Hematopoietic multipotent progenitor cell treated with erythropoietin and hydrocortisone succinate and interleukin-3 and kit ligand, for 8 days (in vitro differentiated cells): ENCODE results near the gene CMAS.
A peak's percentile ranks its signal among the peaks of the same experiment; 100 is the strongest.
"Not testable (repeated sequence)": the region's sequence is repeated elsewhere in the genome, so short reads cannot be mapped to it uniquely, and the experiment has no call there.

Experiments
- DNase-seq: peaks from one replicate; pipeline ENCODE4 v3.0.0-alpha.2; 2015

CMAS gene

DNA sequence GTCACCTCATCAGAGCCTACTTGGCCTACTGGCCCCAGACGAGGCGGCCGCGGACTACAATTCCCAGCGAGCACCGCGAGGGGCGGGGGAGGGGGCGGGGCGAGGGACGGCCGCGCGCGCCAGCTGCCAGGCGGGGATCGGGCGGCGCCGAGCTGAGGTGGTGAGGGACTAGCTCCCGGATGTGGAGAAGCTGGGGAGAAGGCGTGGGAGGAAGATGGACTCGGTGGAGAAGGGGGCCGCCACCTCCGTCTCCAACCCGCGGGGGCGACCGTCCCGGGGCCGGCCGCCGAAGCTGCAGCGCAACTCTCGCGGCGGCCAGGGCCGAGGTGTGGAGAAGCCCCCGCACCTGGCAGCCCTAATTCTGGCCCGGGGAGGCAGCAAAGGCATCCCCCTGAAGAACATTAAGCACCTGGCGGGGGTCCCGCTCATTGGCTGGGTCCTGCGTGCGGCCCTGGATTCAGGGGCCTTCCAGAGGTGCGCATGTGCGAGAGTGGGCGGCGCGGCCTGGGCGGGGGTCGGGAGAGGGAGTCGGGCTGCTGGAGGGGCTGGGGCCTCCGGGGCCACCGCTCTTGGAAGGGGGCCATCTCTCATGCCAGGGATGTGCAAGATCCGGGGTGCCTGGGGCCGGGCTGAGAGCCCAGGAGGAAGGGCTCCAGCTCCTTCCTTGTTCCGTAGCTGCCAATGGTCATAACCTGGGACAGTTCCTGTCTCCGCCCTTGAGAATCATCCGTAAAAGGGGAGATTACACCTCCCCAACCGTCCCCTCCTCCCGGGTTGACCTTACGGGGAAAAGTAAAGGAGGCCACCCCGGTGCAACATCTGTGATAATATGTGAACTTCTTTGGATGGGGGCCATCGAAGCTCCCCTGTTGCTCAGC, at the start of gene CMAS:
Gene CMAS (plus strand): TSS at position 129 of the 878 bp plus-strand sequence. CDS start 86 bp downstream, at position 215.
- peak; percentile 98 for DNase-seq

DNA sequence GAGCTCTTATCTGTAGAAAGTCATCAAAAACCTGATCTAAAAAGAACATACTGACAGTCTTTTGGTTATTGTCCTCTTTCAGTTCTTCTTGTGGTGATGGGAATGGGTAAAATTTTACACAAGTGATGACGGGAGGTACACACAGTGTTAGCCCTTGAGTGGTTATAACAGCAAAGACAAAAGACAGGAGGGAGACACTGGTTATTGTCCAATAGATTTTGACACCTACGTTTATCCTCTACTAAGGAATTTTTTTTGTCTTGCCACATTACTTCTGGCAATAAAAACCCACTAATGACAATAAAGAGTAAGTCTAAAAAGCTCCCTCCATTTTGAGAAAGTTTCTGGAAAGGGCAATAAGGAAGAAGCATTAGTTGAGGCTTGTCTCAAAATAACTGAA, 47.7 kb upstream of the CMAS start:
- no peak for DNase-seq

DNA sequence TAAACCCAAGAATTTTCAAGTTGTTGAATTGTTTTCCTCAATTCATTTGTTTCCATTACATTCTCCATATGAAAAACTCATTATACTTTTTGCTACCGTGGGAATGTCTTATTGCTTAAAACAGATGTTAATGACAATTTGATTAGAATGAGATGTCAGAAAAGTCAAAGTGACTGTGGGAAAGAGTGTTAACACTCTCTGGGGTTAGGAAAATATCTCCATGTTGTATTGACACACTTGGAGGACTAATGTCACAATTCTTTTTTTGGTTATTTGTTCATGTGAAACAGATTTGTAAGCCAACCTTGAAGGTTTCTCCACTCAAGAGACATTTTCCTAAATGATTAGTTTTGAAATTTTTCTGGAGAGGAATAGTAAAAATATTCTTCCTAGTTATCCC, 47.2 kb upstream of the CMAS start:
- no peak for DNase-seq

- no peak for DNase-seq
Measured at GRCh38 chr12:22002430-22002829, 43.6 kb upstream of the CMAS start.

GRCh38 chr12:22007794-22008193, 38.2 kb upstream of the CMAS start:
- not testable (repeated sequence) for DNase-seq

GRCh38 chr12:22008196-22008595, 37.8 kb upstream of the CMAS start:
- DNase-seq = no peak

DNA sequence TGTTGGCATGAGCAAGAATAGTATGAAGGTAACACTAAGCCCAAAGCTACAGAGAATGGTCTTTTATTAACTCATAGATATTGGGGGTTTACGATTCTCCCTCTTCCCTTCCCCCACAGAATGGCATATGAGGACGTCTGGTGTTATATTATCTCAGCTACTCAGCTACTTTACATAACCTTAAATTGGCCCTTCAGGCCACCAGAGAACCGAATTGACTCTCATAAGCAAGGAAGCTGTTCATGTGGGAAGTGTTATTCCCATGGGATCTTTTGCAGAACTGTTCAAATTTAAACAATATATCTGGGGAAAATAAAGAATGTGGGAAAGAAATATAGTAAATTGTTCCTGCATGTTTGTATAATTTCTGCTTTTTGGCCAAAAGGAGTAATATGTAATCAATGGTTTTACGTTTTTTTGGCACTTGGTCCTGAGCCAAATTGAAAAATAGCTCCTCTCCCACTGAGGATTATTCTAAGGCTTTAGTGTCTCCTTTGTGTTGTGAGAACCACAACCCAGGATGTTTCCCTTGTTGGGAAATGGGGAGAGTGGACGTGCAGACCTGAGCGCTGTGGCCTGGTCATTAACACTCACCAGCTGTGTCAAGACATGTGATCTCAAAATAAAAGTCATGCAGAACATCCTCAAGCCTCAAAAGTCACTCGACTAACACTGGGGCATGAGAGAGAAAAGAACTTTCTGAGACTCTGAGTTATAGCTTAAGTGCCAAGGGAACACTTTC, 31.8 kb upstream of the CMAS start:
- no peak for DNase-seq

GRCh38 chr12:22014783-22015144, 31.3 kb upstream of the CMAS start:
- no peak for DNase-seq

- no peak for DNase-seq
Measured at GRCh38 chr12:22016982-22017381, 29.0 kb upstream of the CMAS start.

- peak; percentile 15 for DNase-seq
Measured at GRCh38 chr12:22018860-22019259, 27.2 kb upstream of the CMAS start.

GRCh38 chr12:22023489-22023888, 22.5 kb upstream of the CMAS start:
- not testable (repeated sequence) for DNase-seq

- no peak for DNase-seq
Measured at GRCh38 chr12:22029491-22029890, 16.5 kb upstream of the CMAS start.

- DNase-seq = no peak
Measured at GRCh38 chr12:22029991-22030390, 16.0 kb upstream of the CMAS start.

DNA sequence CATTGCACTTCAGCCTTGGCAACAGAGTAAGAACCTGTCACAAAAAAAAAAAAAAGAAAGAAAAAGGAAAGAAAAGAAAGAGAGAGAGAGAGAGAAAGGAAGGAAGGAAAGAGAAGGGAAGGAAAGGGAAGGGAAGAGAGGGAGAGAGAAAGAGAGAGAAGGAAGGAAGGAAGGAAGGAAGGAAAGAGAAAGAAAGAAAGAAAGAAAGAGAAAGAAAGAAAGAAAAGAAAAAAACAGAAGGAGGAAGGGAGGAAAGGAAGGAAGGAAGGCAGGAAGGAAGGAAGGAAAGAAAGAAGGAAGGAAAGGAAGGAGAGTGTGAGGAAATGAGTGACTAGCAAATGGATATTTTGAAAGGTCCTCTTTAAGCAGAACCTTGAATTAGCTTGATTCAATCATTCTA, 13.3 kb upstream of the CMAS start:
- no peak for DNase-seq

- no peak for DNase-seq
Measured at GRCh38 chr12:22034709-22035506, 11.1 kb upstream of the CMAS start.

- no peak for DNase-seq
Measured at GRCh38 chr12:22037947-22038346, 8.1 kb upstream of the CMAS start.

DNA sequence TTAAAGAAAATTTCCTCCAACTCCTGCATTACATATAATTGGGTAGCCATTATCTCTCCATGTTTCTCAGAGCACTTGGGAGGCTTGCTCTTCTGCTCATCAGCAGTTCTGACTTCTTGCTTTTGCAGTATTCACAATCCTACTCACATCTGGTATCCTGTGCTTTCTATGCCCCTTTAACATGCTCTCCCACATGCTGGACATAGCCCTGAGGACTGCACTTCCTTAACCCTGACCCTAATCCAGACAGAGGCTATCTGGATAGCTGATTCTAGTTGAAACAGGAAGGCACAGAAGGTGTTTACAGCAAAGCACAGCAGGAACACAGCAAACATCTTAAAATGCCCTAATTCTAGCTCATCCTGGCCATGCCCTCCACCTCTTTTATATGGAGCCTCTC, 7.3 kb upstream of the CMAS start:
- DNase-seq = no peak

GRCh38 chr12:22039361-22039760, 6.7 kb upstream of the CMAS start:
- DNase-seq = no peak

GRCh38 chr12:22042976-22043669, 2.9 kb upstream of the CMAS start:
- DNase-seq = no peak

GRCh38 chr12:22043943-22044342, 2.1 kb upstream of the CMAS start:
- peak; percentile 43 for DNase-seq

GRCh38 chr12:22044391-22044790, 1.6 kb upstream of the CMAS start:
- DNase-seq = peak; percentile 74

GRCh38 chr12:22046968-22047390, 961 bp downstream of the CMAS start:
- DNase-seq = no peak

DNA sequence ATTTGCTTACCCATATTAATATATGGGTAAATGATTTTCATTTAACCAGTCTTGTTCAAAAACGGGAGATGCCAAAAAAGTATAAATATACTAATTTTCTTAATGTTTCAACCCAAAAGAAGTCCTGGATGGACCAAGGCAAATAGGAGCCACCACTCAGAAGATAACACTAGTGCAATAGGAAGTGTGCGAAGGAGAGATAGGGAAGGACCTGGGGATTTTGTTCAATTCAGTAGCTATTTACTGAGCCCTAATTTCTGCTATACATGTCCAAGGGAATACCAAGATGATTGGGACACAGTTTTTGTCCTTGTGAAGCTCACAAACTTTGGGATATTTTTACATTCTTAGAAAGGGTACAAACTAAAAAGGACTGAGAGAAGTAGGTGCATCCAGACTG, 1.5 kb downstream of the CMAS start:
- DNase-seq = peak; percentile 84
